Mesendoderm (in vitro differentiated cells): ENCODE measurements around the gene CASP10. TPM values are rescaled to one million over a fixed set of nuclear protein-coding genes. Genes with fewer than 3 reads are reported as not detected.

ENCODE experiments used
- DNase-seq: peaks from one replicate; pipeline ENCODE4 v3.0.0; 2013
- H2AK5ac ChIP-seq: 2 replicates; pipeline ENCODE4 v1.6.1; 2013; ENCODE audit warnings: low read length, inconsistent platforms
- H2BK120ac ChIP-seq: 2 replicates; pipeline ENCODE4 v1.6.1; 2013; ENCODE audit warnings: low read depth, mild to moderate bottlenecking, low read length, moderate library complexity, mixed read lengths
- H2BK15ac ChIP-seq: replicated peaks from 2 replicates; pipeline ENCODE4 v1.6.1; 2013; ENCODE audit warnings: low read depth, mild to moderate bottlenecking, moderate library complexity
- H2BK5ac ChIP-seq: 2 replicates; pipeline ENCODE4 v1.6.1; 2013; ENCODE audit warnings: low read length, inconsistent platforms
- H3K18ac ChIP-seq: 2 replicates; pipeline ENCODE4 v1.6.1; 2013; ENCODE audit warnings: mild to moderate bottlenecking, low read length, mixed read lengths
- H3K23ac ChIP-seq: one replicate; pipeline ENCODE4 v1.6.1; 2013; ENCODE audit warnings: low read length
- H3K27ac ChIP-seq: 2 replicates; pipeline ENCODE4 v1.5.1; 2013; ENCODE audit warnings: low read depth, mild to moderate bottlenecking, inconsistent platforms, low read length, moderate library complexity
- H3K27me3 ChIP-seq: 2 replicates; pipeline ENCODE4 v1.6.1; 2013; ENCODE audit warnings: low read length, control low read depth, mild to moderate bottlenecking, inconsistent platforms; ENCODE audit not compliant: insufficient read depth, poor library complexity
- H3K36me3 ChIP-seq: 2 replicates; pipeline ENCODE4 v1.6.1; 2013; ENCODE audit warnings: low read length, inconsistent platforms; ENCODE audit not compliant: control insufficient read depth, insufficient read depth
- H3K4ac ChIP-seq: one replicate; pipeline ENCODE4 v1.6.1; 2013; ENCODE audit warnings: low read depth, mild to moderate bottlenecking, low read length, moderate library complexity
- H3K4me1 ChIP-seq: 2 replicates; pipeline ENCODE4 v1.6.1; 2013; ENCODE audit warnings: low read depth, low read length, inconsistent platforms; ENCODE audit not compliant: control insufficient read depth
- H3K4me2 ChIP-seq: 2 replicates; pipeline ENCODE4 v1.6.1; 2013; ENCODE audit warnings: low read length
- H3K4me3 ChIP-seq: 2 replicates; pipeline ENCODE4 v1.5.1; 2013; ENCODE audit warnings: mild to moderate bottlenecking, low read length
- H3K56ac ChIP-seq: one replicate; pipeline ENCODE4 v1.6.1; 2013; ENCODE audit warnings: low read length
- H3K79me1 ChIP-seq: 2 replicates; pipeline ENCODE4 v1.6.1; 2013; ENCODE audit warnings: low read length, inconsistent platforms
- H3K79me2 ChIP-seq: 2 replicates; pipeline ENCODE4 v1.6.1; 2013; ENCODE audit warnings: mild to moderate bottlenecking, low read length; ENCODE audit not compliant: control insufficient read depth, insufficient read depth
- H3K9ac ChIP-seq: 2 replicates; pipeline ENCODE4 v1.6.1; 2013; ENCODE audit warnings: low read length, inconsistent platforms
- H4K5ac ChIP-seq: one replicate; pipeline ENCODE4 v1.6.1; 2013; ENCODE audit warnings: low read length
- H4K8ac ChIP-seq: one replicate; pipeline ENCODE4 v1.6.1; 2013; ENCODE audit warnings: low read depth, mild to moderate bottlenecking, control low read depth, low read length, moderate library complexity
- WGBS: extraction: QIAGEN DNeasy Blood & Tissue Kit; methylation state at CpG from one replicate; pipeline ENCODE4 v1.1.7; 2013; ENCODE audit warnings: low lambda C conversion rate, missing lambda C conversion rate; ENCODE audit not compliant: insufficient coverage; ENCODE audit errors: extremely low coverage; 5-methylcytosine and 5-hydroxymethylcytosine counted together
- polyA plus RNA-seq, 2 experiments: library from polyadenylated mRNA; stranded (reverse); fragments of 200-250 nt; gene quantifications; one replicate each; pipeline ENCODE4 v1.2.3, GENCODE V29; 2013

CASP10 gene, protein sequence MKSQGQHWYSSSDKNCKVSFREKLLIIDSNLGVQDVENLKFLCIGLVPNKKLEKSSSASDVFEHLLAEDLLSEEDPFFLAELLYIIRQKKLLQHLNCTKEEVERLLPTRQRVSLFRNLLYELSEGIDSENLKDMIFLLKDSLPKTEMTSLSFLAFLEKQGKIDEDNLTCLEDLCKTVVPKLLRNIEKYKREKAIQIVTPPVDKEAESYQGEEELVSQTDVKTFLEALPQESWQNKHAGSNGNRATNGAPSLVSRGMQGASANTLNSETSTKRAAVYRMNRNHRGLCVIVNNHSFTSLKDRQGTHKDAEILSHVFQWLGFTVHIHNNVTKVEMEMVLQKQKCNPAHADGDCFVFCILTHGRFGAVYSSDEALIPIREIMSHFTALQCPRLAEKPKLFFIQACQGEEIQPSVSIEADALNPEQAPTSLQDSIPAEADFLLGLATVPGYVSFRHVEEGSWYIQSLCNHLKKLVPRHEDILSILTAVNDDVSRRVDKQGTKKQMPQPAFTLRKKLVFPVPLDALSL
- 2.7 TPM for polyA plus RNA-seq (2013, experiment 1 of 2)
- polyA plus RNA-seq (2013, experiment 2 of 2) = 2.8 TPM

DNA sequence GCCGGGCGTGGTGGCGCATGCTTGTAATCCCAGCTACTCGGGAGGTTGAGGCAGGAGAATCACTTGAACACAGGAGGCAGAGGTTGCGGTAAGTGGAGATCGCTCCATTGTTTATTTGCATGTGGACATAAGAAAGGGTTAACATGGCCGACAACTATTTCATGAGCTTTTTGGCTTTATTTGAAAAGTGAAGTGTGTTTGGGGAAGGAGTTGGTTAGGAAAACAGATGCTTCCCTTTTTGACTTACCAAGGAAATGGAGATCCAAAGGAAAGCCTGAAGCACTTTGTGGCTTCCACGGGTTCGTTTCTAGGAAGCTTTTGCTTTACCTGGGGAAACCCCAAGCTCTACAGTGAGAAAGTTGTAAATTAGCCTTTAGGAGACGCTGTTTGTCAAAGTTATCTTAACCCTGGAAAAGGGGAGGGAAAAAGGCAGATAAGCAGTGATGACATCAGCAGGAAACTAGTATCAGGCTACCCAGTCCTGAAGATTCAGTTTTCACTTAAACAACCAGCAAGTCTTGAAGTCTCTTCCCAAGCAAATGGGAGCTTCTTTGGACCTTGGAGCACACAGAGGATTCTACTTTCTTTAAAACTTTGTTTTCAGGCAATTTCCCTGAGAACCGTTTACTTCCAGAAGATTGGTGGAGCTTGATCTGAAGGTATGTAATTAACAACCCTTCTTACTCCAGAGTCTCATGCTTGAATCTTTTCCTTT, at the start of gene CASP10:
Gene CASP10 (plus strand): TSS at position 492 of the 715 bp plus-strand sequence. CDS start 2,637 bp downstream, outside the sequence.
- H3K27ac ChIP-seq = no peak within 1 kb of the TSS

GRCh38 chr2:201135386-201135785, 47.6 kb upstream of the CASP10 start:
- WGBS = no CpG with 5 or more reads among the region's 4 CpGs
- Histone ChIP-seq H4K5ac (no peak overlapping the region), H3K4me2 (no peak overlapping the region), H3K4me3 (no peak overlapping the region), H3K9ac (no peak overlapping the region), H4K8ac (no peak overlapping the region), H3K36me3 (no peaks in the 10 kb centered on the region), H2AK5ac (no peak overlapping the region), H3K27ac (no peak overlapping the region), H3K56ac (no peak overlapping the region), H3K18ac (no peak overlapping the region), H3K79me1 (no peaks in the 10 kb centered on the region), H3K27me3 (no peaks in the 10 kb centered on the region), H2BK5ac (no peak overlapping the region), H2BK15ac (no peak overlapping the region), H2BK120ac (no peak overlapping the region), H3K4me1 (no peaks in the 10 kb centered on the region), H3K79me2 (no peaks in the 10 kb centered on the region), H3K23ac (no peak overlapping the region), H3K4ac (no peak overlapping the region)
- no peak for DNase-seq

More for the DNA sequence above, at the start of gene CASP10:
- no peak within 1 kb of the TSS for H3K23ac ChIP-seq
- no peaks in the 10 kb centered on the region for H3K79me1 ChIP-seq
- no peaks in the 10 kb centered on the region for H3K27me3 ChIP-seq
- H4K5ac ChIP-seq = no peak within 1 kb of the TSS
- H3K4me1 ChIP-seq = peaks cover 2% of the 10 kb centered on the region
- peak within 1 kb of the TSS; percentile 64 for H3K56ac ChIP-seq
- H3K79me2 ChIP-seq = no peaks in the 10 kb centered on the region
- DNase-seq = peak; percentile 95
- H3K18ac ChIP-seq = peak within 1 kb of the TSS; percentile 65
- no peak within 1 kb of the TSS for H2AK5ac ChIP-seq
- peak within 1 kb of the TSS; percentile 50 for H3K9ac ChIP-seq
- no peaks in the 10 kb centered on the region for H3K36me3 ChIP-seq
- no peak within 1 kb of the TSS for H2BK120ac ChIP-seq
- peak within 1 kb of the TSS; percentile 3 for H3K4me3 ChIP-seq
- peak within 1 kb of the TSS; percentile 87 for H4K8ac ChIP-seq
- WGBS = no CpG with 5 or more reads among the region's 11 CpGs
- no peak within 1 kb of the TSS for H3K4ac ChIP-seq
- peak within 1 kb of the TSS; percentile 2 for H3K4me2 ChIP-seq
- H2BK15ac ChIP-seq = peak within 1 kb of the TSS; percentile 77
- no peak within 1 kb of the TSS for H2BK5ac ChIP-seq

GRCh38 chr2:201136889-201137321, 46.0 kb upstream of the CASP10 start:
- Histone ChIP-seq H3K18ac (no peak overlapping the region), H2BK120ac (no peak overlapping the region), H4K5ac (no peak overlapping the region), H3K4me2 (no peak overlapping the region), H3K4me3 (no peak overlapping the region), H4K8ac (no peak overlapping the region), H3K79me1 (no peaks in the 10 kb centered on the region), H3K9ac (no peak overlapping the region), H2BK15ac (no peak overlapping the region), H3K23ac (no peak overlapping the region), H3K36me3 (no peaks in the 10 kb centered on the region), H3K27ac (no peak overlapping the region), H3K4me1 (no peaks in the 10 kb centered on the region), H3K4ac (no peak overlapping the region), H2BK5ac (no peak overlapping the region), H3K27me3 (no peaks in the 10 kb centered on the region), H3K79me2 (no peaks in the 10 kb centered on the region), H2AK5ac (no peak overlapping the region), H3K56ac (no peak overlapping the region)
- DNase-seq = no peak
- WGBS = no CpG with 5 or more reads among the region's 3 CpGs

GRCh38 chr2:201137505-201138400, 45.2 kb upstream of the CASP10 start:
- Histone ChIP-seq H2BK15ac (no peak overlapping the region), H3K79me1 (no peaks in the 10 kb centered on the region), H3K4me1 (no peaks in the 10 kb centered on the region), H3K27me3 (no peaks in the 10 kb centered on the region), H4K8ac (no peak overlapping the region), H3K36me3 (no peaks in the 10 kb centered on the region), H3K79me2 (no peaks in the 10 kb centered on the region), H3K56ac (no peak overlapping the region), H3K23ac (no peak overlapping the region), H3K9ac (no peak overlapping the region), H2BK5ac (no peak overlapping the region), H3K4me2 (no peak overlapping the region), H3K4me3 (no peak overlapping the region), H2BK120ac (no peak overlapping the region), H3K4ac (no peak overlapping the region), H4K5ac (no peak overlapping the region), H3K18ac (no peak overlapping the region), H2AK5ac (no peak overlapping the region), H3K27ac (no peak overlapping the region)
- DNase-seq = no peak
- WGBS = no CpG with 5 or more reads among the region's 28 CpGs

GRCh38 chr2:201138401-201138970, 44.5 kb upstream of the CASP10 start:
- Histone ChIP-seq H3K36me3 (no peaks in the 10 kb centered on the region), H3K79me1 (no peaks in the 10 kb centered on the region), H3K18ac (no peak overlapping the region), H3K4me1 (no peaks in the 10 kb centered on the region), H3K56ac (no peak overlapping the region), H3K4me2 (no peak overlapping the region), H2BK5ac (peak overlapping the region; percentile 8), H3K23ac (no peak overlapping the region), H3K27ac (no peak overlapping the region), H4K8ac (no peak overlapping the region), H2AK5ac (no peak overlapping the region), H3K9ac (no peak overlapping the region), H3K4me3 (no peak overlapping the region), H3K79me2 (no peaks in the 10 kb centered on the region), H3K4ac (no peak overlapping the region), H3K27me3 (no peaks in the 10 kb centered on the region), H2BK15ac (no peak overlapping the region), H2BK120ac (no peak overlapping the region), H4K5ac (no peak overlapping the region)
- whole genome bisulfite sequencing = no CpG with 5 or more reads among the region's 15 CpGs
- DNase-seq = no peak
